OCI-LY3 (cell line): ENCODE data around the gene TMEM132C.

Experiments
- H2AFZ ChIP-seq: fragments of 200-600, 300-600 bp; shearing (Covaris generic); 2 replicates; pipeline ENCODE4 v1.6.0; 2014; ENCODE audit warnings: antibody characterized with exemption, low read depth, low read length
- H3K27ac ChIP-seq: fragments of 200-600, 300-600 bp; sonication (generic); 2 replicates; pipeline ENCODE4 v1.5.1; 2014; ENCODE audit warnings: mild to moderate bottlenecking, low read length, moderate library complexity, mixed read lengths
- H3K27me3 ChIP-seq: fragments of 200-600, 300-600 bp; sonication (generic); 2 replicates; pipeline ENCODE4 v1.6.1; 2014; ENCODE audit warnings: low read depth, low read length, mixed read lengths
- H3K36me3 ChIP-seq: fragments of 200-600, 300-600 bp; sonication (generic); replicated peaks from 2 replicates; pipeline ENCODE3; 2014; ENCODE audit warnings: low read depth, low read length, mixed read lengths
- H3K4me1 ChIP-seq: fragments of 300-600, 200-600 bp; sonication (generic); 2 replicates; pipeline ENCODE4 v1.6.1; 2014; ENCODE audit warnings: low read length, mixed read lengths
- H3K4me2 ChIP-seq: fragments of 200-600, 300-600 bp; sonication (generic); 2 replicates; pipeline ENCODE4 v1.6.1; 2014; ENCODE audit warnings: low read length, mixed read lengths
- H3K4me3 ChIP-seq: fragments of 300-600, 200-600 bp; sonication (generic); 2 replicates; pipeline ENCODE4 v1.5.1; 2014; ENCODE audit warnings: antibody characterized with exemption, mild to moderate bottlenecking, low read length, moderate library complexity
- H3K79me2 ChIP-seq: fragments of 300-600, 200-600 bp; shearing (Covaris generic); 2 replicates; pipeline ENCODE4 v1.6.1; 2014; ENCODE audit warnings: mild to moderate bottlenecking, low read length, mixed read lengths
- H3K9ac ChIP-seq: fragments of 300-600, 200-600 bp; shearing (Covaris generic); 2 replicates; pipeline ENCODE4 v1.6.0; 2014; ENCODE audit warnings: mild to moderate bottlenecking, low read length, moderate library complexity
- H3K9me3 ChIP-seq: fragments of 200-600, 300-600 bp; shearing (Covaris generic); 2 replicates; pipeline ENCODE4 v1.6.1; 2014; ENCODE audit warnings: low read length, mixed read lengths; ENCODE audit not compliant: insufficient read depth
- H4K20me1 ChIP-seq: fragments of 200-600, 300-600 bp; sonication (generic); 2 replicates; pipeline ENCODE4 v1.6.1; 2016; ENCODE audit warnings: low read length, mixed read lengths; ENCODE audit not compliant: insufficient read depth
- CTCF ChIP-seq: fragments of 200-600, 300-600 bp; sonication (generic); IDR thresholded peaks from 2 replicates; pipeline ENCODE4 v1.5.1; 2014; ENCODE audit warnings: antibody characterized with exemption, low read length, low read depth
- EZH2phosphoT487 ChIP-seq: fragments of 200-600 bp; shearing (Covaris generic); IDR thresholded peaks from 2 replicates; pipeline ENCODE4 v1.6.1; 2018; ENCODE audit warnings: antibody characterized with exemption, mixed run types, low read depth

The TMEM132C gene

GRCh38 chr12:128421375-128421774 lies 154.4 kb downstream of the TMEM132C start:
- Histone ChIP-seq H3K27ac (no peak overlapping the region), H4K20me1 (no peaks in the 10 kb centered on the region), H3K4me3 (no peak overlapping the region), H3K9ac (no peak overlapping the region), H3K27me3 (peaks cover 9% of the 10 kb centered on the region), H3K4me1 (no peaks in the 10 kb centered on the region), H3K4me2 (no peak overlapping the region), H3K9me3 (no peaks in the 10 kb centered on the region), H3K36me3 (no peaks in the 10 kb centered on the region), H2AFZ (no peak overlapping the region), H3K79me2 (no peaks in the 10 kb centered on the region)
- TF ChIP-seq EZH2phosphoT487 = no peak
- no peak for TF ChIP-seq CTCF

- Histone ChIP-seq H3K9ac (no peak overlapping the region), H3K4me3 (no peak overlapping the region), H3K36me3 (no peaks in the 10 kb centered on the region), H3K4me1 (no peaks in the 10 kb centered on the region), H3K27ac (no peak overlapping the region), H4K20me1 (no peaks in the 10 kb centered on the region), H3K9me3 (no peaks in the 10 kb centered on the region), H3K4me2 (no peak overlapping the region), H3K27me3 (peaks cover 12% of the 10 kb centered on the region), H2AFZ (no peak overlapping the region), H3K79me2 (no peaks in the 10 kb centered on the region)
- TF ChIP-seq CTCF (no peak), EZH2phosphoT487 (no peak)
These were observed 156.2 kb downstream of the TMEM132C start for GRCh38 chr12:128423205-128423604.

- no peaks in the 10 kb centered on the region for H3K9me3 ChIP-seq
- TF ChIP-seq CTCF (no peak), EZH2phosphoT487 (no peak)
- H3K4me1 ChIP-seq = no peaks in the 10 kb centered on the region
These were observed 158.0 kb downstream of the TMEM132C start for GRCh38 chr12:128424931-128425431.

GRCh38 chr12:128425666-128426331 lies 158.8 kb downstream of the TMEM132C start:
- no peak for TF ChIP-seq EZH2phosphoT487
- H3K36me3 ChIP-seq = no peaks in the 10 kb centered on the region

More at GRCh38 chr12:128424931-128425431, 158.0 kb downstream of the TMEM132C start:
- Histone ChIP-seq H3K27ac (no peak overlapping the region), H4K20me1 (no peaks in the 10 kb centered on the region), H3K27me3 (peaks cover 17% of the 10 kb centered on the region), H3K9ac (no peak overlapping the region), H3K36me3 (no peaks in the 10 kb centered on the region), H3K4me2 (no peak overlapping the region), H2AFZ (no peak overlapping the region), H3K4me3 (no peak overlapping the region), H3K79me2 (no peaks in the 10 kb centered on the region)

More at GRCh38 chr12:128425666-128426331, 158.8 kb downstream of the TMEM132C start:
- Histone ChIP-seq H3K9me3 (no peaks in the 10 kb centered on the region), H2AFZ (no peak overlapping the region), H3K4me1 (no peaks in the 10 kb centered on the region), H3K4me2 (no peak overlapping the region), H3K27me3 (peaks cover 17% of the 10 kb centered on the region), H3K27ac (no peak overlapping the region), H4K20me1 (no peaks in the 10 kb centered on the region), H3K9ac (no peak overlapping the region), H3K79me2 (no peaks in the 10 kb centered on the region), H3K4me3 (no peak overlapping the region)
